NCI-H2196 treated with DMSO at 0.1 percent for 48 hours (cell line): Measurements from ENCODE around the gene PUM1.

Experiments
- DNase-seq: peaks from one replicate; lab custom pipeline; 2025; ENCODE audit not compliant: unreplicated experiment; lab: John Stamatoyannopoulos, UW

Gene PUM1

DNA sequence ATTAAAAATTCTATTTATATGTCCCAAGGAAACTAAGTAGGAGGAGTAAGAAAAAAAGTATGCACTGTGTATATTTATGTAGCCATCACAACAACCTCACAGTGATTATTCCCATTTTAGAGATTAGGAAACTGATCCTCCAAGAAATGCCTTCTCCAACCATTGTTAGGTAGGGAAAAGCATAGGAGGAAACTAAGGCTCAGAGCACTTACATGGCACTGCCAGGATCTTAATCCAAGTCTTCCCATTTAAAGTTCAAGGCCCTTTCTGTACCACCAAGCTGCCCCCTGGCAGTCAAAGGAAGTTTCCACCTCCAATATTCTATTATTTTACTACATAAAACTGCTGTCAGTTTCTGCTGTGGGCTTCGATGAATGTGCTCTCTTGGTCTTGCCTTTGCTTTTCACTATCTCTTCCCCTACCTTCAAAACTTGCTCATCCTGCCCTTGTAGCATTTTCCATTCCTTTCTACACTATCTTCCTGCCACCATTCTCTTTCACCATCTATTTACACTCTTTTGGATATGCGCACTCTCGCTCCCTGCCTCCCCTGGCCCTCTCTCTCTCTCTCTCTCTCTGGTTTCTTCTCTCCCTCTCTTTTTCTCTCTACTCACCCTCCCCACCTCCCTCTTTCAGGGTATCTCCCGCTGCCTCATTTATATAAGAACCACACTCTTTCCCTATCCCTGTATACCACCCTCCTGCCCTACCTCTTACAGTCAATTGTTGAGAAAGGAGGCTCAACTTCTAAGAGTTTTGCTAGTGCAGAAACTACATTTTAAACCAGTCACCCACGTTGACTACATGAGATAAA lies 34.0 kb downstream of the PUM1 start:
- no peak for DNase-seq

GRCh38 chr1:31029026-31029425 lies 36.5 kb downstream of the PUM1 start:
- no peak for DNase-seq

- DNase-seq: no peak
These were observed 37.6 kb downstream of the PUM1 start for GRCh38 chr1:31027693-31028526.

- DNase-seq: no peak
These were observed 43.3 kb downstream of the PUM1 start for GRCh38 chr1:31022259-31022658.

DNA sequence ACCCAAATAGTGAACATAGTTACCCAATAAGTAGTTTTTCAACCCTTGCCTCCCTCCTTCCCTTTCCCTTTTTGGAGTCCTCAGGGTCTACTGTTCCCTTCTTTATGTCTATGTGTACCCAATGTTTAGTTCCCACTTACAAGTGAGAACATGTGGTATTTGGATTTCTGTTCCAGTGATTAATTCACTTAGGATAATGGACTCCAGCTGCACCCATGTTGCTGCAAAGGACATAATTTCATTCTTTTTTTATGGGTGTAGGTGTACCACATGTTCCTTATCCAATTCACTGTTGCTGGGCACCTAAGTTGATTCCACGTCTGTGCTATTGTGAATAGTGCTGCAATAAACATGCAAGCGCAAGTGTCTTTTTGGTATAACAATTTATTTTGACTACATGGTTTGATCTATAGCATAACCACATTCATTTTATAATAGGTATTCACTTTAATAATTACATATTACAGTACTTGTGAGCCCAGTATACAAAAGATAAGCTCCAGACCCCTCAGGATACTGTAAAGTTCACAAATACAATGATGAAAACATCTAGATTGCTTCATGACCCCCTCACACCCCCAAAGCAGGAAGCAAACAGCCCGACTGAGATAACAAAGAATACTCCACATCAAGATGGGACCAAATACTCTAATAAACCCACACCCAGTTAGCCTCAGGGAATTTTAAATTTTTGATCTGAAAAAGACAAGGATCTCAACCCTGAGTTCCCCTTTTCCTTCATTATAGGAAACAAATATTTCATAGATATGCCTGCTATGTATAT lies 45.3 kb downstream of the PUM1 start:
- DNase-seq: no peak

- no peak for DNase-seq
These were observed 46.1 kb downstream of the PUM1 start for GRCh38 chr1:31019401-31019800.

- no peak for DNase-seq
These were observed 48.6 kb downstream of the PUM1 start for GRCh38 chr1:31016868-31017267.

DNA sequence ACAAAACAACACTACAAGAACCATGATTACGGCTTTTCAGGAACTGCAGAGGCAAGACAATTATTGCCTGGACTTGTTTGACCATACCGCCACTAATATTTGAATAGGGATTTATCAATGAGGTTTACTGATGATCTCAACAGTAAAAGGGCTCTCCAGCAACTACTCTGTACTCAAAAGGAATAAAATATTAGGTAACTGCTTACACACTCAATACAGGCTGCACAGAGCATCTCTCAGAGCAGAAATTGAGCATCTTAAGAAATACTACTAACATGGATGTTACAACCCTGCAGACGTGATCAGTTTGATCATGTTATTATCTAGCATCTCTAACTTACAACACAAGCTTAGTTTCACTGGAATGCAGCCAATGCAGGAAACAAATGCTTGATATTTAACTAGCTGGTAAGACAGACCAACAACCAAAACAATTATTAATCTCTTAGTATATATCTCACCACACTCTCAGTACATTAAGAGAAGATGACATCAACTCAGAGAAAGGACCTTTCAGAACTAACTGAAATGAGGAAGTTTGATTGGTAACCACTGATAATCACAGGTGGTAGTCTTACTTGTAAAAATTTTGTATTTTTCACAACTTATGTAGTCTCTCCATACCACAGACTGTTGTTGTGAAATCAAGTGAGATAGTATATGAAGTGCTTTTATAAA lies 52.2 kb downstream of the PUM1 start:
- DNase-seq: no peak

GRCh38 chr1:31012210-31012924 lies 53.1 kb downstream of the PUM1 start:
- no peak for DNase-seq

DNA sequence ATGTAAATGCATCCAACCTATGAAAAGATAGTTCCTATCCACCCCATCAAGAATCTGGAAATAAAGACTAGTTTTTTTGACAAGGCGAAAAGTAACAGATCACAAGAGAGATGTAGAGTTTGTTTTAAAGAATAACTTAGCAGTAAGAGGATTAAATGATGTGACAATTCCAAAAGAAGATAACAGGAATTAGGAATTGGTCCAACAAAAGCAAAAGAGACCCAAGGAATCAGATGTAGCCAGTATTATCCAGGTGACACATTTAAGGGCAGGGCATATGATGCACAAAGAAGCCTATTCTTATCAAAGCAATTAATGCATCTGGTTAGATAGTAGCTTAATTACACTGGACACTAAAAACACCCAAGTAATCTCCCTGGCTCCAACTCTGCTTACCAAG lies 53.8 kb downstream of the PUM1 start:
- no peak for DNase-seq

- no peak for DNase-seq
These were observed 55.2 kb downstream of the PUM1 start for GRCh38 chr1:31010086-31010989.

DNA sequence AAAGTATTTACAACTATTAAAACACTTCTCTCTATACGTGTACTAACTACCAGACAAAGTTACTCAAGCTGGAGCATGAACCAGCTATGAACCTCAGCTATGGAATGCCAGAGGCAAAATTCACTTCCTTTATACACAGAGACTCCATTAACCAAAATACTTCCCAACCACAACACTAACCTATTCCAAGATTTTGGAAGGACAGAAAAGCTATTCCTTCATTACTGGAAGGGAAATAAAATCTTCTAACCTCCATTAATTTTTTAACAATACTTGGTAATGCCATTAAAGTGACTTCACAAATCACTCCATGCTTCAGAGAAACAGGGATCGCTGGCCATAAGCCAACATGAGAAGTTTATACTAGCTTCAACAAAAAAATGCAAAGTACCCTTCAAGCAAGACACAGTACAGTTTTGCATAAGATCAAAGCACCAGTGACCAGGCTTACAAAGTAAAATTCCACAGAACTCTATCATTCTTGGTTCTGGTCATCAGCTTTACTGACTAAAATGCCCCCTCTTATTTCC lies 58.0 kb downstream of the PUM1 start:
- no peak for DNase-seq

DNA sequence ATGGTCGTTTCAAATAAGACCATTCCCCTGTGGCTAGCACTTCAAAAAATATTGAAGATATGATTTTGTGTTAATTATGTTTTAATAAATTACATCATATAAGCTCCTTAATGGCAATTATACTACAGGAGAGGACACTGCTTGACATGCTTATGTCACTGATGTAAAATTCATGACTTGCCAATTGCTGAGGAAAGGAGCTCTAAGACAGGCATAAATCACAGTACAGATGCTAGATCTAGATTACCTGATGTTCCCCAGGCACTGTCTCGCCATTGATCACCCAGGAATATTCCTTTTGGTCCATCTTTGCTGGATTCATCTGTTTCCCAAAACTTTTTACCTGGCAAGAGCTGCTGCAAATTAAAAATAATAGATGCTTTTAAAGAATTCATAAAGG lies 58.8 kb downstream of the PUM1 start:
- DNase-seq: no peak

DNA sequence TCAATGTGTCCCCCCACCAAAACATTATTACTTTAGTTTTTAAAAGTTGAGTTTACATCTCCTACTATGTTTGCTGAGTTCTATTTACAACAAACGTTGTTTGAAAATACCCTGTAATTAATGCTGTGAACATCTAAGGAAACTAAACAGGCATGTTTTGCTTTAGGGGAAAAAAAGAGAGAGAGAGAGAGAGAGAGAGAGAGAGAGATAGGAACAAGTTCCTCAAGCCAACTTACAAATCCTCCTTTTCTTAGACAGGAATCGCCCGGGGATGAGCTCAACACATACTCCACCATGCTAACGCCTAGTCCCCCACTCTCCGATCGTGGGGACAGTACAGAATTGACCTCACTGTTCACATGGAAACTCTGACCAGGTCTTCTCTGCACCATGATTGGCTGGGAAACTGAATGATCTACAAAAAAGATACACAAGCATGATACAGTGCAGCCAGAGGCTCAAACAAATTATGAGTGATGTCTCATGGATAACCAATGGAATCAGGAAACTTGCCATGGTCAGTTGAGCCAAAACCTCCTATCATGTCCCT lies 59.8 kb downstream of the PUM1 start:
- DNase-seq: no peak

GRCh38 chr1:31005198-31005597 lies 60.3 kb downstream of the PUM1 start:
- DNase-seq: no peak

GRCh38 chr1:31004231-31004621 lies 61.3 kb downstream of the PUM1 start:
- no peak for DNase-seq

GRCh38 chr1:31003613-31004230 lies 61.8 kb downstream of the PUM1 start:
- DNase-seq: no peak

DNA sequence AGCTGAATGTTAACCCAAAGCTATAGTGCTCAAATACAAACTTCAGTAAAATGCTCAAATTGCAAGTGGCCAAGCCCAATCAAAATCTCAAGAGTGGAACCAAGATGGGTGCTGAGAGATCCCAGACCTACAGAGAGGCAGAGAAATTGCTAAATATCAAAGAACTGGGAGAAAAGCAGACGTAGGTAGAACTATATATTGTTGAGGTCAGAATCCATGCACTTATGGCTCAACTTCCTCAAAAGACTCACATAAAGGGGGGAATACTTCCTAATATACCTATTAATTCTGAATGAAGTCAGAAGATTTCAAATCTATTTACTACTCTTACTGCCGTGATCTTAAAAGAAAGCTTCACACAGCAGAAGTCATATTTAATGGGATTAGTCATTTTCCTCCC lies 65.2 kb downstream of the PUM1 start:
- DNase-seq: no peak
